OCI-M1 (cell line): Measurements from ENCODE around the gene JPH2.
A peak's percentile ranks its signal among the peaks of the same experiment; 100 is the strongest.

ENCODE experiments used
- DNase-seq: peaks from one replicate; lab custom pipeline; 2025; lab: John Stamatoyannopoulos, UW

JPH2 gene

GRCh38 chr20:44099832-44100231, 87.2 kb downstream of the JPH2 start:
- no peak for DNase-seq

DNA sequence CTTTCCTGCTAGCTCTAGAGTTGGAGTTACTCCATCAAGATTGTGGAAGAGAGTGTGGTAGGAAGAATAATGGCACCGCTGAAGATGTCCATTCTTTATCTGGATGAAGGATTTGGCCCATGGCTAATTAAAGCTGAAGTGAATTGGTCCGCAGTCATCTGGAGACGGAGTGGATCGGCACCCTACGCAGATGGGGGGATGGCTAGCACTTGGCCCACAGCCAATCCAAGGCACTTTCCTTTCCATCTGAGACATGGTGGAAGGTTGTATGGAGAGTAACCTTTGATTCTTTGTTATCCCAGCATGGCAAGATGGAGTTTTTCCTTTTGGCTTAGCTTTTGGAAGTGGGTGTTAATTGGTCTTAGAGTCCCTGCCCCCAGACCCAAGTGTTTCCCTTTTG, 88.3 kb downstream of the JPH2 start:
- no peak for DNase-seq

GRCh38 chr20:44098256-44098630, 88.7 kb downstream of the JPH2 start:
- no peak for DNase-seq

- peak; percentile 26 for DNase-seq
Measured at GRCh38 chr20:44097521-44098255, 89.3 kb downstream of the JPH2 start.

DNA sequence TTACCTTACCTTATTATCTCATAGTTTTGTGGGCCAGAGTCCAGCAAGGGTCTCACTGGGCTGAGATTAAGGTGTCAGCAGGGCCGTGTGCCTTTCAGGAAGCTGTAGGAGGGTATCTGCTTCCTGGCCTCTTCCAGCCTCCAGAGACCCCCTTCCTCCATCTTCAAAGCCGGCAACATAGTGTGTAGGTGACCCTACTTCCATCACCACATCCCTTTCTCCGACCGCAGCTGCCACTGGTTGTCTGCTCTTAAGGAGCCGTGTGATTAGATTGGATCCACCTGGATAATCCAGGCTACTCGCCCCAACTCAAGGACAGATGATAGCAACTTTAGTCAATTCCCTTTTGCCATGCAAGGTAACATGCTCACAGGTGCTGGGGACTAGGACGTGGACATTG, 91.2 kb downstream of the JPH2 start:
- no peak for DNase-seq

- DNase-seq: no peak
Measured at GRCh38 chr20:44093249-44093582, 93.8 kb downstream of the JPH2 start.

DNA sequence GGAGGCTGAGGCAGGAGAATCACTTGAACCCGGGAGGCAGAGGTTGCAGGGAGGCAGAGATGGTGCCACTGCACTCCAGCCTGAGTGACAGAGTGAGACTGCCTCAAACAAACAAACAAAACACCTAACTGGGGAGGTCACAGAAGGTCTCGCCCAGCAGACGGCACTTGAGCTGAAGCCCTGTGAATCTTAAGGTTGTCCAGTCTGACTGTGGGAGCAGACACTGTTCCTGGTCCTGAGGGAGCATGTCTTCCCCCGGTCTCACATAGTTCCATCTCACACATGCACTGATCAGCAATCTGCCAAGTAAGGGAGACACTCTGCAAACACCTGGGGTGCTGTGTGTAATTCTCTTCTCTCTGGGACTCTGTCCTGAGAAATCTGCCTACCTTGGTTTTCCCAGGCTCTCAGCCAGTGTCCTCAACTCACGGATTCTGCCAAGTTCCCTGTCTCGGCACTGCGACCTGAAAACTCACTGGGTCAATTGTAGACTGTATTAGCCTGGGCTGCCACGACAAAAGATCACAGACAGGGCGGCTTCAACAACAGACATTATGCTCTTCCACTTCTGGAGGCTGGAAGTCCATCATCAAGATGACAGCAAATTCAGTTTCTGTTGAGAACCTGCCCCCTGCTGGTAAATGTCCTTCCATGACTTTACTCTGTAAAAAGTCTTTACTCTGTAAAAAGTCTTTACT, 94.3 kb downstream of the JPH2 start:
- peak; percentile 73 for DNase-seq

DNA sequence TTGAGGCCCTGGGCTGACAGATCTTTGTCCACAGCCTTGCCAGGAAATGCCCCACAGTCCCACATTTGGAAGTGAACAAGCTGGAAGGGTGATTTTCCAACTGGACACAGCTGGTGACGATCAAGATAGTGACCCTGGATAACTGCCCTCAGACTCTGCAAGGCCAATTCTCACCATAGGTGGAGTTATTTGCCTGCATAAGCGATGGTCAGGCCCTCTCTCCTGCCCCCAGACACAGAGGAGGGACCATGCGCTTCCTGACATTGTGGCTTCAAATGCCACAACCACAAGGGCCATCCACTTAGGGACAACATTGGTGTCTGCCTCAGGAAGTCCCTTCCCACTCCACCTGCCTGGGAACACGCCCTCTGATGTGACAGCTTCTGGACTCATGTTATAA, 96.0 kb downstream of the JPH2 start:
- no peak for DNase-seq

DNA sequence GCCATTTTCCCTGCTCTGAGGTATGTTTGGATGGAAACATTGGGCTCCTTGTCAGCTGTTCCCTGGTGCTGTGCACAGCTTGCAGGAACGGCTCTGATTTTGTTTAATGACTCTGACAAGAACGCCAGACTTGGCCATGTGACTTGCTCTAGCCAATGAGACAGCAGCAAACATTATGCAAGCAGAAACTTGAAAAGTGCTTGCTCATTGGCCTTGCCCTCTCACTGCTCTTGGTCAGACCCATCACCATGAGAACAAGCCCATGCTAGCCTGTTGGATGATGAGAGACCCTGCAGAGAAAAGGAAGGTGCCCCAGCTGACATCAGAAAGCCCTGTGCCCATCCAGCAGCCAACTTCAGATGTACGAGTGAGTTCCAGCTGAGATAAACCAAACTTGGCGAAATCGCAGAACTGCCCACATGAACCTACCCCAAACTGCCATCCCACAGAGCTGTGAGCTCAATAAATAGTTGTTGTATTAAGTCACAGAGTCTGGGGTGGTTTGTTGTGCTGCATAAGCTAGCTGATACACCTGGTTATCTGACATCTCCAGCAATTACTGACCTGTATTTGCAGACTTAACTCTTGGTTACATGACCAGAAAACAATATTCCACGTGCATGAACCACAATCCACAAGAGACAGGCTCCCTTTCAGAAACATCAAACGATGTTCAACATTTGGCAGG, 96.9 kb downstream of the JPH2 start:
- DNase-seq: peak; percentile 78

GRCh38 chr20:44087857-44088120, 99.2 kb downstream of the JPH2 start:
- DNase-seq: no peak

- no peak for DNase-seq
Measured at GRCh38 chr20:44087051-44087856, 99.7 kb downstream of the JPH2 start.

GRCh38 chr20:44085616-44086434, 101.2 kb downstream of the JPH2 start:
- no peak for DNase-seq

GRCh38 chr20:44084891-44085290, 102.1 kb downstream of the JPH2 start:
- DNase-seq: no peak

DNA sequence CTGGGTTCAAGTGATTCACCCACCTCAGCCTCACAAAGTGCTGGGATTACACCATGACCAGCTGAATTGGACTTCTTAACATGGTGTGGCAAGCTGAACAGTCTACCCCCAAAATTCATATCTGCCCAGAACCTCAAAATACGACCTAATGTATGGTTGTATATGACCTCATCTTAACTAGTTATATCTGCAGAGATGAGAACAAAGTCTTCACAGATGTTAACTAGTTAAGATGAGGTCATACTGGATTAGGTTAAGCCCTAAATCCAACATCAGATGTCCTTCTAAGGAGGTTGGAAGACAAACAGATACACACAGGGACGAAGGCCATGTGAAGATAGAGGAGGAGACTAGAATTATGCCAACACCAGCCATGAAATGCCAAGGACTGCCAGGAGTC, 102.5 kb downstream of the JPH2 start:
- no peak for DNase-seq

DNA sequence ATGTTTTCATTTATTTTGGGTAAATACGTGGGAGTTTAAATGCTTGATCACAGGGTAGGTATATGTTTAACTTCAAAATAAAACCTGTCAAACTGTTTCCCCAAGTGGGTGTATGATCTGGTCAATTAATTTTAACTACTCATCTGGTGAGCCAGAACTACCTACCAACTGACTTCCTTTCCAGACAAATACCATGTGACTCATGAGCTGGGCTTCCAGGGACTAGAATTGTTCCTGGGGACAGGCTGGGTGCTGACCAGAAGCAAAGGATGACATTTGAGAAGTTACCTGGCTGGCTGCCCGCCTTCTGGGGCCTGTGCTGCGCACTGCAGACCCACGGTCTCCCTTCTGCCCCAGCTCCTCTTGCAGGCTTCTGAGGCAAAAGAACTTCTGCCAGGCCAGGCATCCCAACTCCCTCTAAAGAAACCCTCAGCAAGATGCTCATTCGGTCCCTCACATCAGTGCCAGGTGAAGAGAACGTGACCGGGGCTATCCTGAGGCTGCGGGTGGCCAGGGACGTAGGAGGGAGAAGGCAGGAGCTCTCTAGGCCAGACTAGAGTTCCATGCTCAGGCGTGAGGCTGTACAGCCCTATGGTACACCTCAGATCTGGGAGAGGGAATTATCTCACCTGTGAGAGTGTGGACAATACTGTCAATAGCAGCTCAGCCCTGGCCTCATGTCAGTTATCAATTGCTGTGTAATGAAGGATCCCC, 103.6 kb downstream of the JPH2 start:
- no peak for DNase-seq

DNA sequence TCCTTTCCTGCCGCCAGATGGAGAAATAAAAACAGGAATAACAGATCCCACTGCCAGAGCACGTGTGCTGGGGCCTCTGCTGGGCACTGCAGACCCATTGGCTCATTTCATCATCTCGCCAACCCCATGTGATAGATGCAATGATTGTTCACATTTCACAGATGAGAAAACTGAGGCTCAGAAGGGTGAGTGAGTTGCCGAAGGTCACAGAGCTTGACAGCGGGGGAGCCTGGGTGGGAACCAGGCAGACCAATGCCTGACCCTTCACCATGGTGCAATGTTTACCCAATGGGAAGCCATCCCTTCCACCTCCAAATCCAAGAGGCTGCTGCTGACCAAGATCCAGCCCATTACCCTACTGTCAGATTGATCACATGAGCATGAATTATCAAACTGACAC, 105.1 kb downstream of the JPH2 start:
- DNase-seq: no peak

DNA sequence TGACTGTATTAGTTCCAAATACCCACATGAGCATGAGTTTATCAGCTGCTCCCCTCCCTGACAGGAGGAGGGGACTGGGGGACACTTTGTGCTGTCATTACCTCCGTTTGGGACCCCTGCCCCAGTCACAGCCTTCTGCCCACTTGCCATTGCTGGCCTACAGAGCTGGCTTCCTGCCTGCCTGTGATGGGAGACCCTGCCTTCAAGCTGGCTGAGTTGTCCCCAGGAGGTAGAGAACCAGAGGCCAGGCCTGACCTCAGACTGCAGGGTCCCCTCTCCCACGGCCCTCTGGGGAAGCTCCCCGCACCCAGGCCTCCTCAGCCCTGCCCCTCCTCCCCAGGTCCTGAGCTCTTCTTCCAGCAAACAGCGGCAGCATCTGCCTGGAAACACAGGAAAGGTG, 105.5 kb downstream of the JPH2 start:
- no peak for DNase-seq

DNA sequence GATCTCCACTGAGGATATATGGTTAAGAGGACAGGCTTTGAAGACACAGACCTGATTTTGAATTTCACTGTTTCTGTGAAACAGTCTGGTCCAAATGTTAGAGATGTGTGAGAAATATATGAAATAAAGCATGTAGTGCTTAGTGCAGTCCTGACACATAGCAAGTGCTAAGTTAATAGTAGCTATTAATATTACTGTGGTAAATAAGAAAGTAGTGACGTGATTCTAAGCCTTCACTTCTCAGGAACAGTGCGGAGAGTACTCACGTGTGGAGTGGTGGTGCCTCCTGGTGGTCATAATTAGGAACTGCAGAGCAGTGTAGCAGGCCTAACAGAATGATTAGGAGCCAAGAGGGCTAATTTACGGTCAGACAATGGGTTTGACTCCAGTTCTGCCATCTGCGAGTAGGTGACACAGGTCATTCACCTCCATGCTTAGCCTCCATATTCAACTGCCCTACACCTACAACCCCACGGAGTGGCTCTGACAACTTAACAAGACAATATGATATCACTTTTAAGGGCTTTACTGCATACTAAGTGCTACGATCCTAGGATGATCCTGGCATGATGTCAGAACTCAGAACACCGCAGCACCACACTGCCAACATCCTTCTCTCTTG, 106.2 kb downstream of the JPH2 start:
- DNase-seq: peak; percentile 86

- no peak for DNase-seq
Measured at GRCh38 chr20:44080064-44080463, 106.9 kb downstream of the JPH2 start.

DNA sequence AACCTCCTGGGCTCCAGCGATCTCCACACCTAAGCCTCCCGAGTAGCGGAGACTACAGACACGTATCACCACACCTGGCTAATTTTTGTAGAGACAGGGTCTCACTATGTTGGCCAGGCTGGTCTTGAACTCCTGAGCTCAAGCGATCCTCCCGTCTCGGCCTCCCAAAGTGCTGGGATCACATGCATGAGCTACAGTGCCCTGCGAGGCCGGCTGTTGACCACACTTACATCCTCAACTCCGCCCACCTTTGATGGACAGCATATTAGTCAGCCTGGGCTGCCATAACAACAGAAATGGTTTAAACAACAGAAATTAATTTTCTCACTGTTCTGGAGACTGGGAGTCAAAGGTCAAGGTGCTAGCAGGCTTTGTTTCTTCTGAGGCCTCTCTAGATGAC, 107.7 kb downstream of the JPH2 start:
- DNase-seq: no peak

DNA sequence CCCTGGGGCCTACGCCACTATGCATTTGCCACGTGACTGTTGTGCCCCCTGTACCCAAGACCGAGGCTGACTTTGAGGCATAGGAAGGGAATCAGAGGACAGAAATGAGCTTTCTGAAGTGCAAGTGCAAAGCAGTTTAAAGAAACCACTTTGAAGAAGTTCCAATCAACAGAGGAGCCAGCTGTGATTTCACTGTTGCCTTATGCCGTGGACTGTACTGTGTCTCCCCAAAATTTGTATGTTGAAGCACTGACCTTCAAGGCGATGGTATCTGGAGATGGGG, 111.1 kb downstream of the JPH2 start:
- DNase-seq: no peak
